ENCODE measurements around the gene POR. TPM values are rescaled to one million over a fixed set of nuclear protein-coding genes. Genes with fewer than 3 reads are reported as not detected.

POR gene
- total and polyA plus RNA-seq, 8 donors: 41.4 to 210 (median 52.1) TPM

DNA sequence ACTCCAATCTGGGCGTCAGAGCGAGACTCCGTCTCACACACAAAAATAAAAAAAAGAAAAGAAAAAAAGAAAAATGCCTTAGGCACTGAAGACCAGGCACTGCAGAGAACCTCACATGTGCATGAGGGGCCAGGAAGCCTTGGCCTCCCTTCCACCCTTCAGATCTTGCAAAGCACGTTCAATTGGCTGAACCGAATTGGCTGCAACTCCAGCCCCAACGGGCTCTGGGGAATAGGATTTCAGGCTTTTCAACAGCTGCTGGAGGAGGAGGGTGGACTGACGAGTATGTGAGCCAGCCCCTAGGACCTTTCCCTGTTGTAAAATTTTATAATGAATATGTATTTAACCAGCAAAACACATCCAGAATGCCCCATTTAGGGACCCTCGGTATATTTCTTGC lies 62.8 kb downstream of the POR start:
- H3K36me3 ChIP-seq: peaks cover 0 to 92% of the 10 kb centered on the region in 2 donors

DNA sequence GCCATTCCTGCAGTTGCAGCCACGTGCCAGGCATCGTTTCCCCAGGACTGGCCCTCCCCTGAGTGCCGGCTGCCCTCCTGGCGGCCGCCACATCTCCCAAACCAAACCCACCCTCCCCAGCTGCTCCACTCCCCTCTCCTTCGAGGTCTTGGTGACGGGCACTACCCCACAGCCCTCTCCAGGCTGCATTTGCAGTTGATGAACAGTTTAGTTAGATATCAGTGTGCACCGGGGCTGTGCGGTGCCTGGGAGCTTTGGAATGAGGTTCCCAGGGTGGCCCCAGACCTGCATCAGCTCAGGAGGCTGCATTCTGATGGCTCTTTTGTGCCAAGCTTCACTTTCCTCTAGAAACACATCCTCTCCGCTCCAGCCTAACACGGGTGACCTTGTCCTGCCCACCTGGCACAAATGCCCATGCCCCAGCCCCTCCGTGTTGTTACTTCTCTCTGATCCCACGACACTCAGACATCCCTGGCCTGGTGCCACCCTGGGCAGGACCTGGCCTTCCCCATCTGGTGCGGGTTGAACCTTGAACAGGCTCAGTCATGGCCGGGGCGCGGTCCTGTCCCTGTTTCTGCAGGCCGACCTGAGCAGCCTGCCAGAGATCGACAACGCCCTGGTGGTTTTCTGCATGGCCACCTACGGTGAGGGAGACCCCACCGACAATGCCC lies 64.9 kb downstream of the POR start:
- Histone ChIP-seq H3K4me1 (no peaks in the 10 kb centered on the region), H3K36me3 (peaks cover 0 to 92% of the 10 kb centered on the region in 2 donors), H3K27me3 (no peaks in the 10 kb centered on the region), H3K27ac (no peak overlapping the region), H3K4me3 (no peak overlapping the region), H3K9me3 (no peaks in the 10 kb centered on the region)
- TF ChIP-seq, protein P1, sequence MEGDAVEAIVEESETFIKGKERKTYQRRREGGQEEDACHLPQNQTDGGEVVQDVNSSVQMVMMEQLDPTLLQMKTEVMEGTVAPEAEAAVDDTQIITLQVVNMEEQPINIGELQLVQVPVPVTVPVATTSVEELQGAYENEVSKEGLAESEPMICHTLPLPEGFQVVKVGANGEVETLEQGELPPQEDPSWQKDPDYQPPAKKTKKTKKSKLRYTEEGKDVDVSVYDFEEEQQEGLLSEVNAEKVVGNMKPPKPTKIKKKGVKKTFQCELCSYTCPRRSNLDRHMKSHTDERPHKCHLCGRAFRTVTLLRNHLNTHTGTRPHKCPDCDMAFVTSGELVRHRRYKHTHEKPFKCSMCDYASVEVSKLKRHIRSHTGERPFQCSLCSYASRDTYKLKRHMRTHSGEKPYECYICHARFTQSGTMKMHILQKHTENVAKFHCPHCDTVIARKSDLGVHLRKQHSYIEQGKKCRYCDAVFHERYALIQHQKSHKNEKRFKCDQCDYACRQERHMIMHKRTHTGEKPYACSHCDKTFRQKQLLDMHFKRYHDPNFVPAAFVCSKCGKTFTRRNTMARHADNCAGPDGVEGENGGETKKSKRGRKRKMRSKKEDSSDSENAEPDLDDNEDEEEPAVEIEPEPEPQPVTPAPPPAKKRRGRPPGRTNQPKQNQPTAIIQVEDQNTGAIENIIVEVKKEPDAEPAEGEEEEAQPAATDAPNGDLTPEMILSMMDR (IDR thresholded peaks at IDR 0.05): no peak
- DNase-seq (peak in 1 of 4 donors; percentile 74), ATAC-seq (no peak)
- intact Hi-C loops (cut with DNase I): no loop called here

More for the DNA sequence above, 62.8 kb downstream of the POR start:
- no peak overlapping the region for H3K4me3 ChIP-seq
- H3K4me1 ChIP-seq: no peaks in the 10 kb centered on the region
- no peaks in the 10 kb centered on the region for H3K27me3 ChIP-seq
- peak in 2 of 4 donors; percentile 22 to 64 for DNase-seq
- TF ChIP-seq, protein P1 (IDR thresholded peaks at IDR 0.05): no peak
- H3K27ac ChIP-seq: no peak overlapping the region
- H3K9me3 ChIP-seq: no peaks in the 10 kb centered on the region
- no peak for ATAC-seq
- intact Hi-C loops (cut with DNase I): no loop called here

DNA sequence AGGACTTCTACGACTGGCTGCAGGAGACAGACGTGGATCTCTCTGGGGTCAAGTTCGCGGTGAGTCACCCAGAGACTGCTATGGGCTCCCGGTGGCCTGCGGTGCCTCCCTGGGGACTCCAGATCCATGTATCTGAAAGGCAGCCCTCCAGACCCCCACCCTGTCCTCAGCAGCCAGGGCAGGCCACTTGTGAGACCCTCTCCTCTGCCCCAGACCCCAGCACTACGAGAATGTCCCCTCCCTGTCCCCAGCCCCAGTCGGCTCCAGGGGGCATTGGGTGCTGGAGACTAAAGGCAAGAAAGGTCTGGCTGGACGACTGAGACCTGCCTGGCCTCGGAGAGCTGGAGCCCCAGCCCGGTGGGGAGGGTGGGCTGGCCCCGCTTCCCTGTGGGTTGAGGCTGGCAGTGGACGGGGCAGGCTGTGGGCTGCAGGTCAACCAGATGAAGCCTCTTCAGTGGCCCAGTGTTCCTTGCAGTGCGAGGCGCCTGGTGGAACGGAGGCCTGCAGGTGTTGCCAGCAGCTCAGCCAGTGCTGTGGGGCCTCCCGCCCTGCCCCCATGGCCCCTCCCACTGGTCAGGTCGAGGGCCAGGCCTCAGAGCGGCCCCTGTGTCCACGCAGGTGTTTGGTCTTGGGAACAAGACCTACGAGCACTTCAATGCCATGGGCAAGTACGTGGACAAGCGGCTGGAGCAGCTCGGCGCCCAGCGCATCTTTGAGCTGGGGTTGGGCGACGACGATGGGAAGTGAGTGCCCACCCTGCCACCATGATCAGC lies 65.7 kb downstream of the POR start:
- no peak for ATAC-seq
- H3K36me3 ChIP-seq: peaks cover 0 to 94% of the 10 kb centered on the region in 2 donors

DNA sequence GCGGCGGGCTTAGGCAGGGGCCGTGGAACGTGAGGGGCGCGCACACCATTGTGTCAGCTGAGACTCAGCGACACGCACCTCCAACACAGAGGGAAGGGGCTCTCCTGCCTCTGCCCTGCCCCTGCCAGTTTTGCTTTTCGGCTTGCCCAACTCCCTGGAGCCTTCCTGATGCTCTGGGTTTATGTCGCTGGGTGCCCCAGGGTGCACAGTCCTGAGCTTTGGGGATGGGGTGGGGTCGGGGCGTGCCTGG lies 66.2 kb downstream of the POR start:
- Histone ChIP-seq H3K27me3 (no peaks in the 10 kb centered on the region), H3K4me3 (no peak overlapping the region), H3K4me1 (no peaks in the 10 kb centered on the region), H3K27ac (no peak overlapping the region), H3K36me3 (peaks cover 0 to 96% of the 10 kb centered on the region in 2 donors), H3K9me3 (no peaks in the 10 kb centered on the region)
- intact Hi-C loops (cut with DNase I): no loop called here
- DNase-seq (no peak), ATAC-seq (no peak)
- TF ChIP-seq, protein P1 (IDR thresholded peaks at IDR 0.05): no peak

More for the DNA sequence above, 65.7 kb downstream of the POR start:
- H3K9me3 ChIP-seq: no peaks in the 10 kb centered on the region
- TF ChIP-seq, protein P1 (IDR thresholded peaks at IDR 0.05): no peak
- intact Hi-C loops (cut with DNase I): no loop called here
- no peaks in the 10 kb centered on the region for H3K27me3 ChIP-seq
- H3K27ac ChIP-seq: no peak overlapping the region
- no peaks in the 10 kb centered on the region for H3K4me1 ChIP-seq
- H3K4me3 ChIP-seq: no peak overlapping the region
- peak in 1 of 4 donors; percentile 68 for DNase-seq

DNA sequence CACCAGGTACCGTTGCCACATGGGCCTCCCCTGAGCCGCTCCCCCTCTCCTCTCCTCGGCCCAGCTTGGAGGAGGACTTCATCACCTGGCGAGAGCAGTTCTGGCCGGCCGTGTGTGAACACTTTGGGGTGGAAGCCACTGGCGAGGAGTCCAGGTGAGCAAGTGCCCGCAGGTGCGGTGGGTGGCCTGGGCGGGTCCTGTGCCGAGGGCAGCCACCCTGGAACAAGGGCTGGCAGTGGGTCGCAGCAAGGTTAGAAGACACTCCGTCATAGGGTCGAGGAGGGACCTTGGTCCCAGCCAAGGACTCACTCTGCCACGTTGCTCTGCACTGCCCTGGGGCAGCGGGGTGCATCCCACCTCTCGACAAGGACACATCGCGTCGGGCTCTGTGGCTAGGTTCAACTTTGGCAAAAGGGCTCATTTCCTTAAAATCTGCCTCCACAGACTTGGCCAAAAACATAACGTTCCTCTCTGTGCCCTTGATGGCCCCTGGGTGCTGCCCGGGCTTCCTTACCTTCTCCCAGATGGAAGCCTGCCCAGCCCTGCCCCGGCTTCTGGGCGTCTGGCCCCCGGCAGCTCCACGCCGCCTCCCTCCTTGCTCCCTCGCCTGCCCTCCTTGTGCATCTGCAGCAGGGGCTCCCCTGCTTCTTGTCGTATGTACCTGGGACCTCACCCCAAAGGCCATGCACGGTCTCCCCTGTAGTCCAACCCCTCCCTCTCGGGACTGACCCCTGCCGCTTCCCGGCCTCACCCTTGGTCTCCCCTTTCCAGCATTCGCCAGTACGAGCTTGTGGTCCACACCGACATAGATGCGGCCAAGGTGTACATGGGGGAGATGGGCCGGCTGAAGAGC lies 66.7 kb downstream of the POR start:
- no peak for ATAC-seq
- Histone ChIP-seq H3K27me3 (no peaks in the 10 kb centered on the region), H3K27ac (no peak overlapping the region), H3K4me1 (no peaks in the 10 kb centered on the region), H3K9me3 (no peaks in the 10 kb centered on the region), H3K36me3 (peaks cover 0 to 96% of the 10 kb centered on the region in 2 donors), H3K4me3 (no peak overlapping the region)
- intact Hi-C loops (cut with DNase I): no loop called here
- peak in 1 of 4 donors; percentile 68 for DNase-seq
- TF ChIP-seq, protein P1 (IDR thresholded peaks at IDR 0.05): no peak

Measured in left lung (tissue), 10 donors.